ENCODE data around the gene PRPF38A. TPM values are rescaled to one million over a fixed set of nuclear protein-coding genes. Genes with fewer than 3 reads are reported as not detected.
"Not testable (repeated sequence)": the region's sequence is repeated elsewhere in the genome, so short reads cannot be mapped to it uniquely, and the experiment has no call there.

The PRPF38A gene, protein sequence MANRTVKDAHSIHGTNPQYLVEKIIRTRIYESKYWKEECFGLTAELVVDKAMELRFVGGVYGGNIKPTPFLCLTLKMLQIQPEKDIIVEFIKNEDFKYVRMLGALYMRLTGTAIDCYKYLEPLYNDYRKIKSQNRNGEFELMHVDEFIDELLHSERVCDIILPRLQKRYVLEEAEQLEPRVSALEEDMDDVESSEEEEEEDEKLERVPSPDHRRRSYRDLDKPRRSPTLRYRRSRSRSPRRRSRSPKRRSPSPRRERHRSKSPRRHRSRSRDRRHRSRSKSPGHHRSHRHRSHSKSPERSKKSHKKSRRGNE
- 44.6 TPM for polyA plus RNA-seq (ENCODE audit: insufficient read length)

DNA sequence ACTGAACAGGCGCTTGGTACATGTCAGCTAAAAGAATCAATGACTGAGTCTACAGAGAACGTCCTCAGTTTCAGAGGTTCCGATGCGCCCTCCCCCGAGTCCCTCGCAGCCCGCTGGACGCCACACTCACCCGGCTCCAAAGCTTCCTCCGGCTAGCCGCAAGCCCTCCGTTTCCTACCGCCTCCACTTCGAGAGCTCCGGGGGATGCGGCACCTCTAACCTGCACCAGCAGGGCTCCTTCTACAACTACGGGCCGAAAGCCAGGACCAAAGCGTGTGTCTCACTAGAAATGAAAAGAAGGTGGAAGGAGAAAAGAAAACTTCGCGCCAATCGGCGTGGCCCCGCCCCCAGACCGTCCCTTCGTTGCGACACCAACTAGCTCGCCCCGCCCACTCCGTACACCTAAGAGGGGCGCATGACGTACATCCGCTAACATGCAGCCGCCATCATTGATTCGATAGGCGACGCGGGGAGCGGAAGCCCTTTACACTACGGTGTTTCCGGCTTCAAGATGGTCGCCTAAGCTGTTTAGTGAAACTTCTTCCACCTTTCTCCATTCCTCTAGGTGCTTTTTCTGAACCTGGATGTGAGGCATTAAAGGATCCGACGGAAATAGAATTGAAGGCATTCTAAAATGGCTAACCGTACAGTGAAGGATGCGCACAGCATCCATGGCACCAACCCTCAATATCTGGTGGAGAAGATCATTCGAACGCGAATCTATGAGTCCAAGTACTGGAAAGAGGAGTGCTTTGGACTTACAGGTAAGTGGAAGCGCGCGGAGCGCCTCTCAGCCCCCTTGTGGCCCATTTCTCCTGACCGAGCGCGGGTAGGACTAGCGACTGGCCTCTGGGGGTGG lies at the start of gene PRPF38A, which contains the start of gene ORC1:
Gene PRPF38A, plus strand, starts transcription at position 487 of the 859 bp plus-strand sequence. Its CDS starts 148 bp downstream, at position 635.
Gene ORC1, minus strand, starts transcription at position 308 of the 859 bp plus-strand sequence. CDS start 2,200 bp downstream, outside the sequence.
- peak; percentile 97 for DNase-seq

DNA sequence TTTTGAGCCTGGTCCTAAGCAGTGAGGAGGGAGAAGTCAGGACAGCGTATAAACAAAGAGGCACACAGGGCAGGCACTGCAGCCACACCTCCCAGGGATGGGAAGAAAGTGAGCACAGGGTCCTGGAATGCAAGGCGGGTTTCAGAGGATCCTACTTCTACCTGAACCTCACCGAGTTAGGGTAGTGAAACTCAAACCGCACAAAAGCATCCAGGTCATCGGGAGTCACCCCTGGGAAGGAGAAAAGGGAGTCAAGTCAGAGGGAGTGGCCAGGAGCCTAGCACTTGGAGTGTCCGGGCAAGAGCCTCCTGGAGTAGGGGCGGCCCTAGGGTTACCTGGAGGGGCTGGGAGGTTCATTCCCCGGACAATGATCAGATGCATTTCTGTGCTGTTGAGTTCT lies 49.0 kb upstream of the PRPF38A start:
- no peak for DNase-seq

DNA sequence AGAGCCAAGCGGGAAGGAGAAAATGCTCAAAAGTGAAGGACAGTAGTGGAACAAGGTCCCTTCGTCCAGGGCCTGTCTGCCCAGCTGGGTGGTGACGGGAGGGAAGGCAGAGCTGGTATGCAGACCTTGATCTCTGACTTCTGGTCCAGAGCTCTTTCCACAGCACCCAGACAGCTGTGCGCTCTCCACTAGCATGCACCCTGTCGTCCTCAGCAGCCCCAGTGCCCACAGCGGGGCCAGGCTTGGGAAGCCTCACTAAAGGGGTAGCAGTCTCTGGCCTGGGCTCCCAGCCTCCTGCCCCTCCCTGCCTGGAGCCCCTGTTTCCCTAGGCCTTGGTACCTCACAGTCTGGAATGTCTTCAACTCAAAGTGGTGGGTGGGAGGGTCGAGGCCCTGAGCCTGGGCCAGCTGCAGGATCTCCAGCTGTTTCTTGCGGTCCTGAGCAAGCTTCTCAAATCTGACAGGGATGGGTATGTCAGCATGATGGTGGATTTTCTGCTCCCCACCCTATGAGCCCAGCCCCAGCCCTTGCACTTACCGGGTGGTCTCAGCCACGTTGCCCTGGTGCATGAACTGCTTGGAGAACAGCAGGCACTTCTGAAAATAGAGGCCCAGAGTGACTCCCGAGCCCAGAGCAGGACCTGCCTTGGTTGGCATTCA lies 48.4 kb upstream of the PRPF38A start:
- no peak for DNase-seq

GRCh38 chr1:52356818-52357355 lies 47.5 kb upstream of the PRPF38A start:
- no peak for DNase-seq

- DNase-seq = no peak
Observed at GRCh38 chr1:52357397-52357796, 47.0 kb upstream of the PRPF38A start.

- DNase-seq = no peak
Observed at GRCh38 chr1:52358851-52359497, 45.4 kb upstream of the PRPF38A start.

GRCh38 chr1:52359676-52360594 lies 44.5 kb upstream of the PRPF38A start:
- DNase-seq = no peak

DNA sequence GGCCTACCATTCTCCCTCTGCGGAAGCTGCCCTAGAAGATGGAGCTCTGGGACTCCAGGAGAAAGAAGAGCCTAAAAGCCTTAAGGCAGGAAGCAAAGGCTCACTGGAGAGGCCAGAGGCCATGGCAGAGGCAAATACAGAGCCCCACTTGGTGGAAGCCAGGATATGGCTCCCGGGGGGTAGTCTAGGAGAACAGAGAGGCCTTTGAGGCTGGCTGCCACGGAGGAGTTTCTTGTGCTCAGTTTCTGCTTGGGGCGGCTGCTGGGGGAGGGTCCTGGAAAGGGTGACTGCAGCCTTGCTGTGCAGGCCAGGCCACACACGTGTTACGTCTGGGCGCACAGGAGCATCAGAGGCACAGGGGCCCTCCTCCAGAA lies 43.8 kb upstream of the PRPF38A start:
- no peak for DNase-seq

GRCh38 chr1:52364235-52364839 lies 40.1 kb upstream of the PRPF38A start:
- no peak for DNase-seq

GRCh38 chr1:52365071-52365745 lies 39.2 kb upstream of the PRPF38A start:
- DNase-seq = peak; percentile 40

DNA sequence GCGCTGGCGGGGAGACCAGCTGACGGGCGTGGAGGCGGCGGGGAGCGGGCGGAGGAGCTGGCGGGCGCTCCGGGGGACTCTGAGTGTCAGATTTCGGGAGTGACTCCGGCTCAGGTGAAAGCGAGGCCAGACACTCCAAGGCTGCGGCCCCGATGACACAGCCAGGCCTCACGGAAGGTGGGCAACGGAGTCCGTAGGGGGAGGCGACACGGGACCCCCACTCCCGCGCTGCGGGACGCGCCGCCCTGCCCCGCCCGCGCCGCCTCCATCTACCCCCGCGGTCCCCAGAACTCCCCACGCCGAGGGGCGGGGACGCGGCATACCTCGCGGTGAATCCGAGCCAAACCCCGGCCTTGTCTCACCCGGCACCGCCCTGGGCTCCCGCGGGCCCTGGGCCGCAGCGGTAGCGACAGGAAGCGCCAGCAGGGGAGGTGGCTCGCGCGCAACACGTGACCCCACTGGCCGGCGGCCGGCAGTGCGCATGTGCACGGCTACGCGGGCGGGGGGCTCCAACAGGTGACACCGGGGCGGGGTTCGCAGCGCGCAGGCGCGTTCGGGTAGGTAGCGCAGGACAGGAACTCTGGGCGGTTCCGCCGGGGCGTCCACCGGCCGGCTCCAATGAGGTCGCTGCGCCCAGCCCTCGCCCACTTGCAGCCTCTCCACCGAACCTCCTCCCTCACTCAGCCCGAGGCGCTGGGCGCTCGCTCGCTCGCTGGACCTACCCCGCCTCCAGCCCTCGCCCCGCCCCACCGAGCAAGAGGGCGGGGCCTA lies 38.5 kb upstream of the PRPF38A start, which contains the start of gene CC2D1B:
Gene CC2D1B, minus strand, starts transcription at position 460 of the 771 bp plus-strand sequence. CDS start 1,585 bp downstream, outside the sequence.
- DNase-seq = peak; percentile 95

DNA sequence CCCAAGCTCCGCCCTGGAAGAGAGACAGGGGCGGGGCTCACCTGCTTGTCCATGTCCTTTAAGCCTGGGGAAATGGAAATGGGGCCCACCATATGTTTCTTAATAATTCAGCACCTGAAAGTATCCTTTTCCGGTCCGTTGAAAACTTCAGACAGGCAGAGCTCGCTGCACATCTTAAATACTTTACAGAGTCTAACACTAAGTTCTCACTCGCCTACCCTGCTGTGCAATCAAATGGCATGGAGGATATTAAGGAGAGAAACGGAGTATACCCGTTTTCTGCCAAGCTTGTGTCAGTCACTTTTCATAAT lies 37.9 kb upstream of the PRPF38A start:
- DNase-seq = no peak

GRCh38 chr1:52367272-52367671 lies 37.1 kb upstream of the PRPF38A start:
- no peak for DNase-seq

DNA sequence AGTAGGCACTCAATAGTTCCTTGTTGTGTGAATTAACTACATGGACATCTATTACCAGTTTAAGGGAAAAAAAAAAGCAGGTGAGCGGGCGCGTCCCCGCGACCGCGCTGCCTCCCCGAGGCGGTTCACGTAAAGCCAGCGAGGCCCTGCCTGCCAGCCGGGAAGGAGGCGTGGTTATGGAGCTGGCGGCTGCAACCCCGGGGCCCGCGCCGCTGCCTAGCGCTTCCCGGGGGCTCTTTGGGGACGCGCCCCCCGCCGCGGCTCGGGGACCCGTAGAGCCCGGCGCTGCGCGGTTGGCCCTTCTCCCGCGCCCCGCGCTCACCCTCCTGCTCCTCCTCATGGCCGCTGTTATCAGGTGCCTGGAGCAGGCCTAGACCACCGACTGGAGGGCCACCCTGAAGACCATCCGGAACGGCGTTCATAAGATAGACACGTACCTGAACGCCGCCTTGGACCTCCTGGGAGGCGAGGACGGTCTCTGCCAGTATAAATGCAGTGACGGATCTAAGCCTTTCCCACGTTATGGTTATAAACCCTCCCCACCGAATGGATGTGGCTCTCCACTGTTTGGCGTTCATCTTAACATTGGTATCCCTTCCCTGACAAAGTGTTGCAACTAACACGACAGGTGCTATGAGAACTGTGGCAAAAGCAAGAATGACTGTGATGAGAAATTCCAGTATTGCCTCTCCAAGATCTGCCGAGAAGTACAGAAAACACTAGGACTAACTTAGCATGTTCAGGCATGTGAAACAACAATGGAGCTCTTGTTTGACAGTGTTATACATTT lies 35.8 kb upstream of the PRPF38A start:
- DNase-seq = no peak

DNA sequence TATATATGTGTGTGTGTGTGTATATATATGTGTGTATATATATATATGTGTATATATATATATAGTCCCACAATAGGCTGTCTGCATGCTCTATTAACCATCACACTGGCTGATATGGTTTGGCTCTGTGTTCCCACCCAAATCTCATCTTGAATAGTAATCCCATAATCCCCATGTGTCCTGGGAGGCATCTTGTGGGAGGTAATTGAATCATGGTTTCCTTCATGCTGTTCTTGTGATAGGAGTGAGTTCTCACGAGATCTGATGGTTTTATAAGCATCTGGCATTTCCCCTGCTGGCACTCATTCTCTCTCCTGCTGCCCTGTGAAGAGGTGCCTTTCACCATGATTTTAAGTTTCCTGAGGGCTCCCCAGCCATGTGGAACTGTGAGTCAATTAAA lies 34.6 kb upstream of the PRPF38A start:
- DNase-seq = not testable (repeated sequence)

DNA sequence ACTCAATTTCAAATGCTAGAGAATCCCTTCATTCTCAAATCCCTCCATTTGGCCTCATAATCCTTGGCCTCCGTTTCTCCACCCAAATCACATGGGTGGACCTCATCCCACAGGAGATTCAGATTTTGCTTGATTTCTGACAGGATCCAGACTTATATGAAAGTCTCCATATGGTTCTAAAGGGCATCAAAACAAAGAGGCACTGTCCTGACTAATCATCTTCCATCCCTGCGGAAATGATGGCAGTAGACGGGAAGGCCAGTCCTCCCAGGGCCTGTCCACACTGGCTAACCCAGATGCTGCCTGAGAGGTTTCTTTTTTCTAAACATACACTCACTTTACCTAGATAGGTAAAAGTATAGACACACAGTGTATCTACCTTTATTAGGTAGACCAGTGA lies 19.0 kb upstream of the PRPF38A start:
- no peak for DNase-seq

- DNase-seq = no peak
Observed at GRCh38 chr1:52386458-52386857, 17.9 kb upstream of the PRPF38A start.

GRCh38 chr1:52393174-52393573 lies 11.2 kb upstream of the PRPF38A start:
- no peak for DNase-seq
